Measurements from ENCODE around the gene SIK3. TPM values are rescaled to one million over a fixed set of nuclear protein-coding genes. Genes with fewer than 3 reads are reported as not detected.

Gene SIK3
- total RNA-seq, 1 experiment from 2014 or later: 34.4 TPM

DNA sequence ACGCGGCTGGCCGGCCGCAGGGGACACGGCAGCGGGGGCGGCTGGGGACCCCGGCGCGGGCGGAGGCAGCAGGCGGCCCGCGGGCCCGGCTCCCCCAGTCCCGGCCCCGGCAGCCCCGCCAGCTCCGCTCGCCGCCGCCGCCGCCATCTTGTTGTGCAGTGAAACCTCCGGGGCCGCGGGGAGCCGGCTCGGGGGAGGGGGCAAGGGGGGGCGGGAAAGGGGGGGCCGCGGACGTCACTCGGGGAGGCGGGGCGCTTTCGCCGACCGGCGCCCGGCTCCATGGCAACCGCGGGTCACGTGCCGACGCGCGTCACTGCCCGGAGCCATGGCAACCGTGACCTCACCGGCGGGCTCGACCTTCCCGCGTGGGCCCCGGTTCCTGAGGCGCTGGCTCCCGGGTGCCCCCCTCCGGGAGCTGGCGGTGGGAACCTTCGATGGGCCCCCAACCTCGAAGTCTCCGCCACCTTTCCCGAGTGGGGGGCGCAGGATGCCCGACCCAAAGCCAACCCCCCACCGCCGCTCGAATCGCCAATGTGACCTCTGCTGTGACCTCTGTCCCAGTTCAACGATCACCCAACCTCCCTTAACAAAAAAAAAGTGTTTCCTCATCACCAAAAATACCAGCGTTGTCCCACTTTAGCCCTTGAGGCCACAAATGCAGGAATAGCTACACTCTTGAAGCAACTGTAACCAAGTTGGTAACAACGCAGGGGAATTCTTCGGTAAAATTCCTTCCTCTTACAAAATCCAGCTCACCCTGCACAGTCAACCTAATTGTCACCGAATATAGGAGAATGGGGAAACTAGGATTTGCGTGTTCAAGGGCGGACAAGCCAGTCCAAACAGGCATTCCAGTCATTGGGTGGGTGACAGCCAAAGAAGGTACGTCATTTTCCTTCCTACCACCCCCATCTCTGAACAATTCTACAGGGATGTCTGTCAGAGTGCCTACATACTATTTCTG is at the start of gene SIK3 (continued):
- TF ChIP-seq, protein P1, sequence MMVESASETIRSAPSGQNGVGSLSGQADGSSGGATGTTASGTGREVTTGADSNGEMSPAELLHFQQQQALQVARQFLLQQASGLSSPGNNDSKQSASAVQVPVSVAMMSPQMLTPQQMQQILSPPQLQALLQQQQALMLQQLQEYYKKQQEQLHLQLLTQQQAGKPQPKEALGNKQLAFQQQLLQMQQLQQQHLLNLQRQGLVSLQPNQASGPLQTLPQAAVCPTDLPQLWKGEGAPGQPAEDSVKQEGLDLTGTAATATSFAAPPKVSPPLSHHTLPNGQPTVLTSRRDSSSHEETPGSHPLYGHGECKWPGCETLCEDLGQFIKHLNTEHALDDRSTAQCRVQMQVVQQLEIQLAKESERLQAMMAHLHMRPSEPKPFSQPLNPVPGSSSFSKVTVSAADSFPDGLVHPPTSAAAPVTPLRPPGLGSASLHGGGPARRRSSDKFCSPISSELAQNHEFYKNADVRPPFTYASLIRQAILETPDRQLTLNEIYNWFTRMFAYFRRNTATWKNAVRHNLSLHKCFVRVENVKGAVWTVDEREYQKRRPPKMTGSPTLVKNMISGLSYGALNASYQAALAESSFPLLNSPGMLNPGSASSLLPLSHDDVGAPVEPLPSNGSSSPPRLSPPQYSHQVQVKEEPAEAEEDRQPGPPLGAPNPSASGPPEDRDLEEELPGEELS (CRISPR knock-in tag; IDR thresholded peaks at IDR 0.05): peak; percentile 7; the same call in 1 of the 2 replicates
- TF ChIP-seq JUN (CRISPR knock-in tag; IDR thresholded peaks at IDR 0.05): no peak
- TF ChIP-seq, protein P2, sequence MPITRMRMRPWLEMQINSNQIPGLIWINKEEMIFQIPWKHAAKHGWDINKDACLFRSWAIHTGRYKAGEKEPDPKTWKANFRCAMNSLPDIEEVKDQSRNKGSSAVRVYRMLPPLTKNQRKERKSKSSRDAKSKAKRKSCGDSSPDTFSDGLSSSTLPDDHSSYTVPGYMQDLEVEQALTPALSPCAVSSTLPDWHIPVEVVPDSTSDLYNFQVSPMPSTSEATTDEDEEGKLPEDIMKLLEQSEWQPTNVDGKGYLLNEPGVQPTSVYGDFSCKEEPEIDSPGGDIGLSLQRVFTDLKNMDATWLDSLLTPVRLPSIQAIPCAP (CRISPR knock-in tag; IDR thresholded peaks at IDR 0.05): no peak
- no peak for TF ChIP-seq NFATC4 (CRISPR knock-in tag; IDR thresholded peaks at IDR 0.05)
- TF ChIP-seq NR1H2 (CRISPR knock-in tag; IDR thresholded peaks at IDR 0.05): no peak
- TF ChIP-seq RORB (CRISPR knock-in tag; IDR thresholded peaks at IDR 0.05): no peak
- TF ChIP-seq, protein P3, sequence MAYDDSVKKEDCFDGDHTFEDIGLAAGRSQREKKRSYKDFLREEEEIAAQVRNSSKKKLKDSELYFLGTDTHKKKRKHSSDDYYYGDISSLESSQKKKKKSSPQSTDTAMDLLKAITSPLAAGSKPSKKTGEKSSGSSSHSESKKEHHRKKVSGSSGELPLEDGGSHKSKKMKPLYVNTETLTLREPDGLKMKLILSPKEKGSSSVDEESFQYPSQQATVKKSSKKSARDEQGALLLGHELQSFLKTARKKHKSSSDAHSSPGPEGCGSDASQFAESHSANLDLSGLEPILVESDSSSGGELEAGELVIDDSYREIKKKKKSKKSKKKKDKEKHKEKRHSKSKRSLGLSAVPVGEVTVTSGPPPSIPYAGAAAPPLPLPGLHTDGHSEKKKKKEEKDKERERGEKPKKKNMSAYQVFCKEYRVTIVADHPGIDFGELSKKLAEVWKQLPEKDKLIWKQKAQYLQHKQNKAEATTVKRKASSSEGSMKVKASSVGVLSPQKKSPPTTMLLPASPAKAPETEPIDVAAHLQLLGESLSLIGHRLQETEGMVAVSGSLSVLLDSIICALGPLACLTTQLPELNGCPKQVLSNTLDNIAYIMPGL (CRISPR knock-in tag; IDR thresholded peaks at IDR 0.05): peak; percentile 46; the same call in 1 of the 2 replicates
- 0 out of 2 replicates have a peak, but pooled peaks have one; percentile 47 for TF ChIP-seq ETV6 (CRISPR knock-in tag; IDR thresholded peaks at IDR 0.05)
- TF ChIP-seq, protein P4, sequence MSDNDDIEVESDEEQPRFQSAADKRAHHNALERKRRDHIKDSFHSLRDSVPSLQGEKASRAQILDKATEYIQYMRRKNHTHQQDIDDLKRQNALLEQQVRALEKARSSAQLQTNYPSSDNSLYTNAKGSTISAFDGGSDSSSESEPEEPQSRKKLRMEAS (CRISPR knock-in tag; IDR thresholded peaks at IDR 0.05): peak; percentile 58; the same call in 1 of the 2 replicates

DNA sequence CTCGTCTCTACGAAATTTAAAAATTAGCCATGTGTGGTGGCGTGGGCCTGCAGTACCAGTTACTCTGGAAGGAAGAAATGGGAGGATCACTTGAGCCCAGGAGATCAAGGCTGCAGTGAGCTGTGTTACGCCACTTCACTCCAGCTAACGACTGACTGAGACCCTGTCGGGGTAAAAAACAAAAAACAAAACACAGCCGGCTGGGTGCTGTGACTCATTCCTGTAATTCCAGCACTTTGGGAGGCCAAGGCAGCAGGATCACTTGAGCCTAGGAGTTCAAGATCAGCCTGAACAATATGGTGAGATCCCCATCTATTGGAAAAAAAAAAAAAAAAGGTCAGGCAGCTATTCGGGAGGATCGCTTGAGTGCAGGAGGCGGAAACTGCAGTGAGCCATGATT is 48.3 kb upstream of the SIK3 start:
- POLR2A ChIA-PET: interaction anchor here (0.6 kb wide), 1 partner anchor 13 kb away, joined by 4 read pairs; no protein-coding TSS in a partner anchor
- Mint-ChIP-seq H3K4me1 (peaks cover 30% of the 10 kb centered on the region), H3K36me3 (peaks cover 39% of the 10 kb centered on the region), H3K4me3 (peak overlapping the region; percentile 98), H3K9me3 (0 out of 2 replicates have a peak, but pooled peaks cover 4% of the 10 kb centered on the region), H3K27me3 (ENCODE audit: low read depth) (no peaks in the 10 kb centered on the region), H3K27ac (peak overlapping the region; percentile 82)
- ATAC-seq: no peak
- CTCF ChIA-PET: interaction anchor here (0.8 to 4.9 kb wide), 4 partner anchors 26 to 80 kb away, joined by 4 to 35 read pairs (median 8); partner anchors contain the start of gene SIDT2
- no peak for DNase-seq (ENCODE audit: low spot score)
- TF ChIP-seq TEAD1 (CRISPR knock-in tag; IDR thresholded peaks at IDR 0.05): no peak
- TF ChIP-seq, protein P5, sequence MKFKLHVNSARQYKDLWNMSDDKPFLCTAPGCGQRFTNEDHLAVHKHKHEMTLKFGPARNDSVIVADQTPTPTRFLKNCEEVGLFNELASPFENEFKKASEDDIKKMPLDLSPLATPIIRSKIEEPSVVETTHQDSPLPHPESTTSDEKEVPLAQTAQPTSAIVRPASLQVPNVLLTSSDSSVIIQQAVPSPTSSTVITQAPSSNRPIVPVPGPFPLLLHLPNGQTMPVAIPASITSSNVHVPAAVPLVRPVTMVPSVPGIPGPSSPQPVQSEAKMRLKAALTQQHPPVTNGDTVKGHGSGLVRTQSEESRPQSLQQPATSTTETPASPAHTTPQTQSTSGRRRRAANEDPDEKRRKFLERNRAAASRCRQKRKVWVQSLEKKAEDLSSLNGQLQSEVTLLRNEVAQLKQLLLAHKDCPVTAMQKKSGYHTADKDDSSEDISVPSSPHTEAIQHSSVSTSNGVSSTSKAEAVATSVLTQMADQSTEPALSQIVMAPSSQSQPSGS (CRISPR knock-in tag; IDR thresholded peaks at IDR 0.05; ENCODE audit: borderline replicate concordance, low read depth): no peak
- TF ChIP-seq NR1H2 (CRISPR knock-in tag; IDR thresholded peaks at IDR 0.05): no peak
- TF ChIP-seq CREM (CRISPR knock-in tag; IDR thresholded peaks at IDR 0.05): no peak
- TF ChIP-seq NR3C1 (CRISPR knock-in tag; conservative IDR thresholded peaks at IDR 0.05; ENCODE audit: low read depth): no peak
- no peak for TF ChIP-seq ZNF263 (CRISPR knock-in tag; IDR thresholded peaks at IDR 0.05; ENCODE audit: low read depth)
- TF ChIP-seq, protein P6, sequence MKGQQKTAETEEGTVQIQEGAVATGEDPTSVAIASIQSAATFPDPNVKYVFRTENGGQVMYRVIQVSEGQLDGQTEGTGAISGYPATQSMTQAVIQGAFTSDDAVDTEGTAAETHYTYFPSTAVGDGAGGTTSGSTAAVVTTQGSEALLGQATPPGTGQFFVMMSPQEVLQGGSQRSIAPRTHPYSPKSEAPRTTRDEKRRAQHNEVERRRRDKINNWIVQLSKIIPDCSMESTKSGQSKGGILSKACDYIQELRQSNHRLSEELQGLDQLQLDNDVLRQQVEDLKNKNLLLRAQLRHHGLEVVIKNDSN (CRISPR knock-in tag; IDR thresholded peaks at IDR 0.05): no peak

All from WTC11 (cell line).